WI38 (cell line): Measurements from ENCODE around the gene POLR3G.

Source experiments
- H3K4me3 ChIP-seq: 2 replicates; pipeline ENCODE4 v1.5.1; 2011; ENCODE audit warnings: low read depth, mild to moderate bottlenecking, control low read depth, low read length
- CTCF ChIP-seq: IDR thresholded peaks from 2 replicates; pipeline ENCODE4 v1.5.1; 2012; ENCODE audit warnings: low read depth, mild to moderate bottlenecking, control low read depth, low read length

The POLR3G gene

GRCh38 chr5:90519081-90519480 lies 44.4 kb downstream of the POLR3G start:
- H3K4me3 ChIP-seq: no peak overlapping the region
- TF ChIP-seq CTCF: no peak

- no peak for TF ChIP-seq CTCF
- peak overlapping the region; percentile 100 for H3K4me3 ChIP-seq
Measured at GRCh38 chr5:90528601-90529193, 54.0 kb downstream of the POLR3G start.

GRCh38 chr5:90529194-90529938 lies 54.7 kb downstream of the POLR3G start, which contains the start of gene LYSMD3:
TSS of gene LYSMD3 (minus strand) at chr5:90529584. CDS start at chr5:90525289, 4,295 bp downstream.
- TF ChIP-seq CTCF: no peak
- peak within 1 kb of the TSS; percentile 100 for H3K4me3 ChIP-seq

- peak overlapping the region; percentile 100 for H3K4me3 ChIP-seq
- TF ChIP-seq CTCF: peak; percentile 62
Measured at GRCh38 chr5:90529939-90530677, 55.4 kb downstream of the POLR3G start.

- H3K4me3 ChIP-seq: no peak overlapping the region
- TF ChIP-seq CTCF: no peak
Measured at GRCh38 chr5:90530736-90531487, 56.2 kb downstream of the POLR3G start.

- no peak for TF ChIP-seq CTCF
- H3K4me3 ChIP-seq: no peak overlapping the region
Measured at GRCh38 chr5:90533794-90534193, 59.1 kb downstream of the POLR3G start.
